Stimulated activated CD4-positive, alpha-beta T cell treated with anti-CD3 and anti-CD28 coated beads, Interleukin-4, amount 100 ng/mL, for 1 hour (primary cell): ENCODE data around the gene APC2.
A peak's percentile ranks its signal among the peaks of the same experiment; 100 is the strongest.
"Not testable (repeated sequence)": the region's sequence is repeated elsewhere in the genome, so short reads cannot be mapped to it uniquely, and the experiment has no call there.

Experiments
- DNase-seq: peaks from one replicate; pipeline ENCODE4 v3.0.0-alpha.2; 2020

APC2 gene

DNA sequence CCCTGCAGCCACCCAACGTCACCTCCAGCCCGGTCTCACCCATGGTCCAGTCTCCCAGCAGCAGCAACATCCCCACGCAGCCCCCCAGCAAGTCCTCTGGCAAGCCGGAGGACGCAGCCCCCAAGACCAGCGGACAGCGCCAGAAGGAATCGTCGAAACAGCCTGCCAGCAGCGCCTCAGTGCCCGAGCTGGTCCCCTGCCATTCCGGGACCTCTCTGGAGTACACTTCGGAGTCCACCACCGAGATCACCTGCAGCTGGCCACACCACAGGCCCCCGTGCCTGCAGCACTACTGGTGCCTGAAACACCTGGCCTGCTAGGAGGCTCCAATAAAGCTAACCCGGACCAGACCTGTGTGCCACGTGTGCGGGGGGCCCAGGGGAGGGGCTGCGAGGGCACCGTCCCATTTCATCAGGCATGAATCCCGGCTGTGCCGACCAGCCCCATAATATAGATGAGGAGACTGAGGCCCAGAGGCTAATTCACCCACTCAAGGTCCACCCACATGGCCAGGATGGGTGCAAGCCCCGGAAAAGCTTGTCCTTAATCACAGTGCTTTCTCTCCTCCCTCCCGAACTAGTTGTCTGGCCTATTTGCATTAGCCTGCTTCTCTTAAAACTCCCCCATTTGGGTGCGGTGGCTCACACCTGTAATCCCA is 47.8 kb downstream of the APC2 start:
- no peak for DNase-seq

DNA sequence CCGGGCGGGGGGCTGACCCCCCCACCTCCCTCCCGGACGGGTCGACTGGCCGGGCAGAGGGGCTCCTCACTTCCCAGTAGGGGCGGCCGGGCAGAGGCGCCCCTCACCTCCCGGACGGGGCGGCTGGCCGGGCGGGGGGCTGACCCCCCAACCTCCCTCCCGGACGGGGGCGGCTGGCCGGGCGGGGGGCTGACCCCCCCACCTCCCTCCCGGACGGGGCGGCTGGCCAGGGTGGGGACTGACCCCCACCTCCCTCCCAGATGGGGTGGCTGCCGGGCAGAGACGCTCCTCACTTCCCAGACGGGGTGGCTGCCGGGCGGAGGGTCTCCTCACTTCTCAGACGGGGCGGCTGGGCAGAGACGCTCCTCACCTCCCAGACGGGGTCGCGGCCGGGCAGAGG is 49.3 kb downstream of the APC2 start:
- DNase-seq: not testable (repeated sequence)

GRCh38 chr19:1501200-1501595 is 51.3 kb downstream of the APC2 start:
- DNase-seq: no peak

DNA sequence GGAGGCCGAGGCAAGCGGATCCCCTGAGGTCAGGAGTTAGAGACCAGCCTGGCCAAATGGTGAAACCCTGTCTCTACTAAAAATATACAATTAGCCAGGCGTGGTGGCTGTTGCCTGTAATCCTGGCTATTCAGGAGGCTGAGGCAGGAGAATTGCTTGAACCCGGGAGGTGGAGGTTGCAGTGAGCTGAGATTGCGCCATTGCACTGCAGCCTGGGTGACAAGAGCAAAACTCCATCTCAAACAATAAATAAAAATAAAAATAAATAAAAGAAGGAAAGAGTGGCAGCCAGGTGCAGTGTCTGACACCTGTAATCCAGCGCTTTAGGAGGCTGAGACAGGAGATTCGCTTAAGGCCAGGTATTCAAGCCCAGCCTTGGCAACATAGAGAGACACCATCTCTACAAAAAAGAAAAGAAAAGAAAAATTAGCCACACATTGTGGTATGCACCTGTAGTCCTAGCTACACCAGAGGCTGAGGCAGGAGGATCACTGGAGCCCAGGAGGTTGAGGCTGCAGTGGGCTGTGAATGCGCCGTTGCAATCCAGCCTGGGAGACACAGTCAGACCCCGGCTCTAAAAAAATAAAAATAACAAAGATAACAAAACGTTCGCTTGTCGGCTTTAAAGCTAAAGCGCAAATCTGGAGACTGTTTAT is 52.6 kb downstream of the APC2 start:
- DNase-seq: no peak

- peak; percentile 75 for DNase-seq
Observed at GRCh38 chr19:1503089-1503924, 53.4 kb downstream of the APC2 start.

DNA sequence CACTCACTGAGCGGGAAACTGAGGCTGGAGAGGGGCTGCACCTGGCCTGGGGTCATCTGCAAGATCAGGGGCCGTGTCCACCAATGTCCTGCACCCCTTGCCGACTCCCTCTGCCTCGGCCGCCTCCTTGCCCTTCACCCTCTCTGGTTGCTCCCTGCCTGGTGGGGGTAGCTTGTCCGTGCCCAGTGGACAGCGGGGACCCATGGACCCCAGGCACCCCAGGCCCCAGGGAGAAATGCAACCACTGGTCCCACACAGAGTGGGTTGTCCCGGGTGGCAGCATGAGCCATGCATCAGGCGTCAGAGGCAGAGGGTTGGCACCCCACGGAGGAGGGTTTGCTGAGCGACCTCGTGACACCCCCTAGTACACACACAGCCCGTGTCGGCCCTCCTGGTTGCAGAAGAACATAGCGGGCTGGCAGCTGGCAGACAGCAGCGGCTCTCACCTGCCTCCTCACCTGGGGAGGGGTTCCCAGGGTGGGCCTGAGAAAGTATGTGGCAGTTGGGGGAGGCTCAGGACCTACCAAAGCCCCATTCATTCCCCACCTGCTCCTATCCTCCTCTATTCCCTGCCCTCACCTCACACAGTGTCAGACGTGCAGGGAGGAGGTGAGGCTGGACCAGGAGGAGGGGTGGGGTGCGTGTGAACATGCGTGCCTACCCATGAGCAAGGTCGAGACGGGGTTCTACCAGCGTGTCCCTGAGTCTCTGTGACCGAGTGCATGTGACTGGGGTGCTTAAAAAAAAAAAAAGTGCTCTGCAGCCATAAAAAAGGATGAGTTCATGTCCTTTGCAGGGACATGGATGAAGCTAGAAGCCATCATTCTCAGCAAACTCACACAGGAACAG is 54.2 kb downstream of the APC2 start:
- no peak for DNase-seq

DNA sequence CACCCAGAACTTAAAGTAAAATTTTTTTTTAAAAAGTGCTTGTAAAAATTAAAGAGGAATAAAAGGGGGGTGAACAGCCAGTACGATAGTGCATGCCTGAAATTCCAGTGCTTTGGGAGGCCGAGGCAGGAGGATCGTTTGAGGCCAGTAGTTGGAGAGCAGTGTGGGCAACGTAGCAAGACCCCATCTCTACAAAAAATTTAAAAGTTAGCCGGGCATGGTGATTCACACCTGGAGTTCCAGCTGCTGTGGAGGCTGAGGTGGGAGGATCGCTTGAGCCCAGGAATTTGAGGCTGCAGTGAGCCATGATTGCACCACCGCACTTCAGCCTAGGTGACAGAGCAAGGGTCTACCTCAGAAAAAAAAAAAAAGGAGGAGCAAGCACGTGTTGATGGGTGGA is 55.1 kb downstream of the APC2 start:
- DNase-seq: no peak

DNA sequence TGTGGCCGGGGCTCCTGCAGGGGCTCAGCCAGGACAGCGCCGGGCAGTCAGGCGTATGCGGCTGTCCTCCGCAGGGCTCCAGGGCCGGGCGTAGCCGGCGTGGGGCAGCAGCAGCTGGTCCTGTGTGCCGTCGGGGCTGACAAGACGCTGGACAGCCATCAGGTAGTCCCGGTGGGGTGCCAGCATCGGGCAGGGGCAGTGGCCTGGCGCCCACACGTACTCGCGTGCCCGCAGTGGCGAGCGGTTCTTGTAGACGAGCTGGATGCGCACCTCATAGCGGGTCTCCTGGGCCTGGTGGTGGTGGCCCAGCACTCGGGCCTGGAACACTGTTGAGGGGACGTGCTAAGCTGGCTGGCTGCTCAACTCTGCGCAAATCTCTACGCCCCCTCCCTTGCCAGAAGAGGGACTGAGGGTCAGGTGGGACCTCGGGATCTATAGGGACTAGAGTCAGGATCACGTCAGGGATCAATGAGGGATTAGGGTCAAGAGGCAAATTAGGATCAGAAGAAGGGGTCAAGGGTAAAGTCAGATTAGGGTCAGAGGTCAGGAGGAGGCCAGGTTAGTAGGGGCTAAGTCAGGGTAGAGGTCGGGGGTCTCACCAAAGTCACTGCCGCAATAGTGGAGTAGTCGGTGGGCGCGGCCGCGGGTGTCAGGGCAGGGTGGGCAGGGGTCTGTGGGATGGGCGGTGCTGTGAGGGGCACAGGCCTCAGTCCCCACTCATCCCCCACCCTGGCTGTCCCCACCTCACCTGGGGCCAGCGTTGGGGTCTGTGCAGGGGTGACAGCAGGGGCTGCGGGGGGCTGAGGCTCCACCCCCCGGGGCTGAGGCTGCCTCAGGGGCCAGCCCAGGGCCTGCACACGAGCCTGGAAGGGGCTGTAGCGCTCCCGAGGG is 56.3 kb downstream of the APC2 start:
- DNase-seq: no peak

- no peak for DNase-seq
Observed at GRCh38 chr19:1507192-1507660, 57.3 kb downstream of the APC2 start.

DNA sequence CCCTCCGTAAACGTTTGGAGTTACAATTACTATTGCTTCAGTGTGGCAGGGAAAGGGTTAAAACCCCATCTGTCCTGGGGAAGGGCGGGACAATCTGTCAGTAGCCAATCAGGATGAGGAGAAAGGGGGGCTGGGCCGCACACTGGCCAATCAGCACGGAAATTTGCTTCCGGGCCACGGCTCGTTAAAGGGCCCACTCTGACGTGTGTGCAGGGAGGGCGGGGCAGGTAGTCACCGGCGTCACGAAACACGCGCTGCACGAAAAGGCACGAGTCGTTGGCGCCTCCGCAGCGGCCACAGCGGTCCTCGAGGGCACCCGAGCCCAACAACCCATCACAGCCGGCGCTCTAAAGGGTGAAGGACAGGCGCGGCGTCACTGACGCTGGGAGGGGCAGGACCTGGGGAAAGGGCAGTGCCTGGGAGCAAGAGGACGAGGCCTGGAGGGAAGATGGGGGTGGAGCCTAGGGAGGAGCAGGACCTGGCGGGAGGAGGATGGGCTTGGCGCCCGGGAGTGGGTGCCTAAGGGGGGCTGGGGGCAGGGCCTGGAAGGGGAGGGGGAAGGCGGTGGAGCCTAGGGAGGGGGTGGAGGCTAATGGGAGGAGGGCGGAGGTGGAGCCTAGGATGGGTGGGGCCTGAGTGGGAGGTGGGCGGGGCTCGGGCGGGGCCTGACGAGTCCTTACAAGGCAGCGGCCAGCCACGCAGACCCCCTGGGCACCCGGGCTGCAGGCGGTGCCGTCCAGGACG is 58.0 kb downstream of the APC2 start:
- peak; percentile 89 for DNase-seq

DNA sequence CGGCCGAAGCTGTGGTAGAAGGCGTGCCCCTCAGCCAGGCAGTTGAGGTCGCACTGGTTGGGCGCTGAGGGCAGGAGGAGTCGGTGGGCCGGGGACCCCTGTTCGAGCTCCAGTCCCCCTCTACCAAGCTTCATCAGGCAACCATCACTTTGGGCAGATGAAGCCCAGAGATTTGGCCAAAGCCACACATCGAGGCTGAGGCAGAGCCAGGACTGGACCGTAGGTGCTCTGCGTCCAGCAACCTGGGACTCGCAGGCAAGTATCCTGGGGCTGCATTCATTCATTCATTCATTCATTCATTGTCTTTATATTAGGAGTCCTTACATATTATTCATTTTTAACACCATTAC is 58.6 kb downstream of the APC2 start:
- DNase-seq: no peak

DNA sequence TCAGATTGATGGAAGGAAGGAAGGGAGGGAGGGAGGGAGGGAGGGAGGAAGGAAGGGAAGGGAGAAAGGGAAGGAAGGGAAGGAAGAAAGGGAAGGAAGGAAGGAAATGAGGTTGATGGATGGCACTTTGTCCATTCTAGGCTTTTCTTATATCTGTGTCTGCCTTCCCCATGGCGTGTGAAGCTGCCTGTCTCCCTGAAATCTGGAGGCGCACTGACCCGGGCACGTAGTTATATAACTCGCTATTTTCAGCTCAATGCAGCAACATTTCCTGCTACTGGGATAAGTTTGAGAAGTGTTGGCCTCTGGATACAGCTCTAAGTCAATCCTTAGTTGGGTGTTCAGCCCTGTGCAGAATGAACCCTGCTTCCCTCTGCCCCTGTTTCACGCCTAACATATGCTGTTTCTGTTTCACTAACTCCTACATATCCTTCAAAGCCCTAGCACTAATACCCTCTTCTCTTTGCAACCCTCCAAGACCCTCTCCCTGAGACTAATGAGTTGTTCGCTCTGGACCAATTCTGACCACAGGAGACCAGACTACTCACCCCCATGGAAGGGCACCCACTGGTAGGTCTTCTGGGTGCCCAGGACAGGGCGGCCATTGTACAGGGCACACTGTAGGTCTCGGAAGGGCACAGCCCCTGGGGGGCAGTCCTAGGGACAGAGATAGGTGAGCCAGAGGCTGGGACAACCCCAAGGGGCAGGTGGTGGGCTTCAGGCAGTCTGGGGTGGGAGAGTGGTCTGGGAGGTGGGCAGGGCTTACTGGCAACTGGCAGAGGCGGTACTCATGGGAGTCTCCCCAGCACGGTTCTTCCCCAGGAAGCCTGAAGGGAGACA is 59.9 kb downstream of the APC2 start:
- no peak for DNase-seq

DNA sequence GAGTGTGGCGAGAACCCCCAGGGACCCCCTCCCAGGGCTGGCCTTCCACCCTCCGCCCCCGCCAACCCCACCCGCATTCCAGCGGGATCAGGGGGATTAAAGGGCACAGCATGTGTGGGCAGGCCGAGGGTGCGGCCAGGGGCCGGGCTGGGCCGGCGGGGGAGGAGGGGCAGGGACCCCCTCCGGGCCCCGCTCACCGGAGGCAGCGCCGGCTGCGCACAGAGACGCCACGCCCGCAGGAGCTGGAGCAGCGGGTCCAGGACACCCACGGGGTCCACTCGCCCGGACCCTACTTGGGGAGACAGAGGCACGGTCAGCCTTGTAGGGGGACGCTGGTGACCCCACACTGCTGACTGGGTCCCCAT is 60.5 kb downstream of the APC2 start:
- no peak for DNase-seq

DNA sequence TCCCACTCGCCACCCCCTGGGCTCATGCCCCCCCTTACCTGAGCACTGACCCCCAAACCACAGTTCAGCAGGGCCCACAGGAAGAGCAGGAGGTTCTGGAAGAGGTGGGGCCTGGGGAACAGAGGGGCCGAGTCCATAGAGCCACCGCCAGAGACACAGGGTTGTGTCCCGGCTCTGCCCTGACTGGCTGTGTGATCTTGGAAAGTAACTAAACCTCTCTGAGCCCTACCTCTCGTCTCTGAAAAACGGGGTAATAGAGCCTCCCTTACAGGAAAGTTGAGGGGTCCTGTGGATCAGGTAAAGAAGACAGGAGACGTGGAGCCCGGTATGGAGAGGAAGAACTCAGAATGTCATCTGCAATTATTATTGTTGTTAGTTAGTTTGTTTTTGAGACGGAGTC is 60.9 kb downstream of the APC2 start:
- no peak for DNase-seq

GRCh38 chr19:1511318-1512317 is 61.7 kb downstream of the APC2 start:
- DNase-seq: no peak

DNA sequence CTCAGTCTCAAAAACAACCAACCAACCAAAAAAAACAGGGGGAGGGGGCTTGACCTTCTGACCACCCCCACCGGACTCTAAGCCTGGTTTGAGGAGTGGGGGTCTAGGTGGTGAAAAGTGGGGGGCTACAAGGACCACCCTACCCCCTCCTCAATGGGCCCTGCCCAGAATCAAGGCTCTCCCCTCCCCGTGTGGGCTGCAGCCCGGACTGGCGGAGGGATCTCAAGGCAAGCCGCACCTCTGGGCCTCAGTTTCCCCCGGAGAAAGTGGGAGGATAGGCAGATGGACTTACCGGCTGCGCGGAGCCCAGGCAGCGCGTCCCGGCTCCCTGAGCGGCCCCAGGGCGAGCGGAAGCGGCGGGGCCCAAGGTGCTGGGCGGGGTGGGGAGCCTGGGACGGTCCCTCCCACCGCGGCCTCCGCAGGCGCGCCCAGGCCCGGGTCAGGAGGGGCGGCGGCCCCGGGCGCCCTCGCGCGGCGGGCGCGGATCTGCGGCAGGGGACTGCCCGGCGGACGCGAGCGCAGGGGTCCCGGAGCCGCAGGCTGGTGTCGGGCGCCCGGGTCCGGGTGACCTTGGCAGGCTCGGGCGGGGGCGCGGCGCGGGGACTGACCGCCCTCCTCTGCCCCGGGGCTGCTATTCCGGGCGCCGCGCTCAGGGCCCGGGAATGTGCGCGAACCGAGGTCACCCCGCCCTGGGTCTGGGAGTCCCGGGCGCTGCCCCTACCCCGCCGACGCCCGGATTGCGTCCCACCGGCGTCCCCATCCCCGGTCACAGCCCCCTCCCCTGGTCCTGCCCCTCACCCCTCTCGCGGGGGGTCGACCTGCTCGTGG is 63.0 kb downstream of the APC2 start, which contains the start of gene ADAMTSL5:
Gene ADAMTSL5 (minus strand): TSS at position 349 of the 828 bp plus-strand sequence. CDS start 2,076 bp downstream, outside the sequence.
- peak; percentile 66 for DNase-seq

DNA sequence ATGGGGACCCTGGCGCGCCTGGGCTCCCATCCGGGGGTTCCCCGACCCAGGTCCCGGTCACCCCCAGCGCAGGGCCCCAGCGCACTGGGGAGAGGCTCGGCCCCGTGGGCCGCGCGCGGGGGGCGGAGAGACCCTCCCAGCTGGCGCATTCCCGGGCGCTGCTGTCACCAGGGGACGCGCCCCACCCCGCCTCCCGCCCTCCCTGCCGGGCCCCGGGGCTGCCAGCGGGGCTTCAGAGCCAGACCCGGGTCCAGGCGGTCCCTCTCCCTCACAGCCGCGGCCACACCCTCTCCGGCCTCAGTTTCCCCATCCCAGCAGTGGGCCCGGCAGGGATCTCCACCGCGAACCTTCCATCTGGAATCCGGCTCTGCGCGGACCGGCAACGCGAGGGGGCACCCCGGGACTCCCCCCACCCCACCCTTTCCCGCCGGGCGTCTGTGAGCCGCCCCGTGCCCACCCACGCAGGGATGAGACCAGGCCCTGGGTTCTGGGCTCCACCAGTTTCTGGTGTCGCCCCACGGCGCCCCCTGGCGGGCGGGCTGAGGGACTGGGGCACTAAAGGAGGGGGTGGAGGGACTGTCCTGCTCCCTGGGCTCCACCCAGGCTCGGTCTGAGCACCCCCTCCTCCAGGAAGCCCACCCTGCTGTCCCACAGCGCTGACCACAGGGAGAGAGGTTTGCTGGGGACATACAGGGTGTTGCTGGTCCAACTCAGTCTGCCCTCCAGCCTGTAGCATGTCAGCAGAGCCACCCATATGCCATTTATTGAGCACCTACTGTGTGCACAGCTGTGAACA is 63.8 kb downstream of the APC2 start:
- peak; percentile 71 for DNase-seq
